ENCODE measurements around the gene TNFRSF6B.
A peak's percentile ranks its signal among the peaks of the same experiment; 100 is the strongest.

Gene TNFRSF6B

GRCh38 chr20:63735859-63736718, 39.6 kb downstream of the TNFRSF6B start, which contains the start of gene LIME1:
LIME1 (plus strand) TSS chr20:63736664; CDS start chr20:63737550, 886 bp downstream.
- DNase-seq (ENCODE audit: extremely low read depth in 1 of 2, low read depth in 1 of 2): peak; percentile 56 to 76

GRCh38 chr20:63736893-63737694, 40.6 kb downstream of the TNFRSF6B start:
- peak; percentile 41 to 43 for DNase-seq (ENCODE audit: extremely low read depth in 1 of 2, low read depth in 1 of 2)

- no peak for DNase-seq (ENCODE audit: extremely low read depth in 1 of 2, low read depth in 1 of 2)
Observed at GRCh38 chr20:63737695-63737944, 41.2 kb downstream of the TNFRSF6B start.

GRCh38 chr20:63737945-63738686, 41.7 kb downstream of the TNFRSF6B start:
- peak in 1 of 2 donors; percentile 19 for DNase-seq (ENCODE audit: extremely low read depth in 1 of 2, low read depth in 1 of 2)

- DNase-seq (ENCODE audit: extremely low read depth in 1 of 2, low read depth in 1 of 2): peak in 1 of 2 donors; percentile 15
Observed at GRCh38 chr20:63738687-63739129, 42.3 kb downstream of the TNFRSF6B start.

DNA sequence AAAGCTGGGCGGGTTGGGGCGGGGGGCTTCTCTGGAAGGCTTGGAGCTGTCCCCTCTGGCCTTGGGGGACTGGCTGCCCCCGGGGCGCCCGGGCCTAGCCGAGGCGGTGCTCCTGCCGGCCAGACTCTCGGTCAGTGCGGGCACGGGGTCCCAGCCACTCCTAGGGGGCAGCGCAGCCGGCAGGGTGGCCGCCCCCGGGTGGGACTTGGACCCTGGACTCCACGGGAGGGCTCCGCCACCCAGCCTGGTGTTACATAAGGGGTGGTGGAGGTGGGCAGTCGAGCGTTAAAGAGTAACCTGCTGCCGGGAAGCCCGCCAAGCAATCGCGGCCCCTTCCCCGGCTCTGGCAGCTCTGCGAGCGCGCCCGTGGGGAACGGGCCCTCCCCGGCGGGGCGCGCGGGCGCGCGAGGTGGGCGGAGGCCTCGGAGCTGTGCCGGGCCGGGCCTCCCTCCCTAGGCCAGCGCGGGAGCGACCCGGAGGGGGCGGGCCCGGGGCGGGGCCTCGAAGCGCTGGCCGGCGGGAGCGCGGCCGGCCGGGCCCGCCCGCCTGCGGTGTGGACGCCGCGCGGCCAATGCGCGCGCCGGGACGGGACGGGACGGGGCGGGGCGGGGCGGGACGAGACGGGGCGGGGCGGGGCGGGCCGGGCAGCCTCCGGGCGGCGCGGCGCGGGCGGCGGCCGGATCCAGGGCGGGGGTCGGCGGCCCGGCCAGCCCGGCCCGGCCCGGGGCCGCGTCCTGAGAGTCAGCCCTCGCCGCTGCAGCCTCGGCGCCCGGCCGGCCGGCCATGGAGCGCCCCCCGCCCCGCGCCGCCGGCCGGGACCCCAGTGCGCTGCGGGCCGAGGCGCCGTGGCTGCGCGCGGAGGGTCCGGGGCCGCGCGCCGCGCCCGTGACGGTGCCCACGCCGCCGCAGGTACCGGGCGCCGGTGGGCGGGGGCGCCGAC, 42.9 kb downstream of the TNFRSF6B start, which contains the start of gene SLC2A4RG:
Gene SLC2A4RG, plus strand, starts transcription at position 647 of the 940 bp plus-strand sequence. Its CDS starts 137 bp downstream, at position 784.
- peak in 1 of 2 donors; percentile 59 for DNase-seq (ENCODE audit: extremely low read depth in 1 of 2, low read depth in 1 of 2)

DNA sequence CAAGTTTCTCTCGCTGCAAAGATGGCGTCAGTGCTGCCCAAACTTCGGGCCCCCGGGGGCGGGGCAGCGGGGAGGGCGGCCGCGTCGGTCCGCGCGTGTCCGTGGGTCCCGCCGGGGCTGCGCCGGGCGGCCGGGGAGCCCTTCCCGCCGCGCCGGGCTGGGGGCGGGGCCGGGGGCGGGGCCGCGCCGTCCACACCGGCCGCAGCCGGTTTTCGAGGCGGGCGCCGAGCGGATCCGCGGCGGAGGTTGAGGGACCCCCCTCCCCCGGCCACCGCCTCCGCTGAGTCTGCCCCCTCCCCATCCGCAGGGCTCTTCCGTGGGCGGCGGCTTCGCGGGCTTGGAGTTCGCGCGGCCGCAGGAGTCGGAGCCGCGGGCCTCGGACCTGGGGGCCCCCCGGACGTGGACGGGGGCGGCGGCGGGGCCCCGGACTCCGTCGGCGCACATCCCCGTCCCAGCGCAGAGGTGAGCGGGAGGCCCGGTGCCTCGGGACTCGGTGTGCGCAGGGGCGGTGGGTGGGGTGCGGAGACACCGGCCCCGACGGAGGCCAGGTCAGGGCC, 43.7 kb downstream of the TNFRSF6B start:
- DNase-seq (ENCODE audit: extremely low read depth in 1 of 2, low read depth in 1 of 2): peak in 1 of 2 donors; percentile 33

- no peak for DNase-seq (ENCODE audit: extremely low read depth in 1 of 2, low read depth in 1 of 2)
Observed at GRCh38 chr20:63740627-63741353, 44.3 kb downstream of the TNFRSF6B start.

DNA sequence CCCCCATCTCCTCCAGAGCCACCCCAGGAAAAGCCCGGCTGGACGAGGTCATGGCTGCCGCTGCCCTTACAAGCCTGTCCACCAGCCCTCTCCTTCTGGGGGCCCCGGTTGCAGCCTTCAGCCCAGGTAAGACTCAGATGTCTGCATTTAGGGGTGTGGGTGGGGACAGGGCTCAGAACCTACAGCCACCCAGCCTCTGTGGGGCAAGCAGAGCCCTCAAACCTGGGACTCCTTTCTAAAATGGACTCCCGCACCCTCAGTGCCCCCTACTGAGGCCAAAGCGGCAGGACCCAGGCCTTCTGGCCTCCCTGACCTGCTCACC, 44.9 kb downstream of the TNFRSF6B start:
- no peak for DNase-seq (ENCODE audit: extremely low read depth in 1 of 2, low read depth in 1 of 2)

DNA sequence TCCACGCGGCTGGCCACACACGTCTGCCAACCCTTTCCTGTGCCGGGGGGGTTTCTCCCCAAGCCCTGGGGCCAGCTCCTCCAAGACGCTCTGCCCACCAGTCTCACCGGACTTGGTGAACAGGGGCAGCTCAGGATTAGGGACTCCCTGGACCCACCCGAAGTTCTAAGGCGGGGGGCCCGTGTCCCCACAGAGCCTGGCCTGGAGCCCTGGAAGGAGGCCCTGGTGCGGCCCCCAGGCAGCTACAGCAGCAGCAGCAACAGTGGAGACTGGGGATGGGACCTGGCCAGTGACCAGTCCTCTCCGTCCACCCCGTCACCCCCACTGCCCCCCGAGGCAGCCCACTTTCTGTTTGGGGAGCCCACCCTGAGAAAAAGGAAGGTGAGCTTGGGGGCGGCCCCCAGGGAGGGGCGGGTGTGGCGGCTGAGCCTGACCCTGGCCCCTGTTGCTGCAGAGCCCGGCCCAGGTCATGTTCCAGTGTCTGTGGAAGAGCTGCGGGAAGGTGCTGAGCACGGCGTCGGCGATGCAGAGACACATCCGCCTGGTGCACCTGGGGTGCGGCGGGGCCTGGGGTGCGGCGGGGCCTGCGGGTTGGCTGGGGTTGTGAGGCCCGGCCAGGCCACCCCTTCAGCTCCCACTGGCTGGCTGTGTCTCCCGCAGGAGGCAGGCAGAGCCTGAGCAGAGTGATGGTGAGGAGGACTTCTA, 45.4 kb downstream of the TNFRSF6B start:
- no peak for DNase-seq (ENCODE audit: extremely low read depth in 1 of 2, low read depth in 1 of 2)

- DNase-seq (ENCODE audit: extremely low read depth in 1 of 2, low read depth in 1 of 2): no peak
Observed at GRCh38 chr20:63742381-63743024, 46.1 kb downstream of the TNFRSF6B start.

GRCh38 chr20:63743210-63743970, 46.9 kb downstream of the TNFRSF6B start:
- DNase-seq (ENCODE audit: extremely low read depth in 1 of 2, low read depth in 1 of 2): no peak

DNA sequence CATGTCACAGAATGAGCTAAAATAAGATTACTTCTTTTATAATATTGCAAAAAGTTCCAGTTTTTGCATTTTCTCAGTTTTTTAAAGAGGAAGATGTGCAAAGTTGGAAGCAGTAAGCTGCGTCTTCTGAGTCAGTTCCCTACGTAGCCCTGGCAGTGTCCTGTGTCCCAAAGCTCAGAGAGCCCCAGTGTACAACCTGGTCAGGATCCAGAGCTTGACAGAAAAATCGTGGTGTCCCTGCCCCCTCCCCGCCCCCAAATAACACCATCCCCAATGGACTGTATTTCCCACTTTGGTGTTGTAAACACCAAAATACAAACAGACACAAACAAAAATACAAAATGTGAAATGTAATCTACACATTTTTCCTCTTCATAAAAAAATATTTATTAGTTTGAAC, 47.7 kb downstream of the TNFRSF6B start:
- DNase-seq (ENCODE audit: extremely low read depth in 1 of 2, low read depth in 1 of 2): no peak

- DNase-seq (ENCODE audit: extremely low read depth in 1 of 2, low read depth in 1 of 2): no peak
Observed at GRCh38 chr20:63744574-63745423, 48.3 kb downstream of the TNFRSF6B start.

DNA sequence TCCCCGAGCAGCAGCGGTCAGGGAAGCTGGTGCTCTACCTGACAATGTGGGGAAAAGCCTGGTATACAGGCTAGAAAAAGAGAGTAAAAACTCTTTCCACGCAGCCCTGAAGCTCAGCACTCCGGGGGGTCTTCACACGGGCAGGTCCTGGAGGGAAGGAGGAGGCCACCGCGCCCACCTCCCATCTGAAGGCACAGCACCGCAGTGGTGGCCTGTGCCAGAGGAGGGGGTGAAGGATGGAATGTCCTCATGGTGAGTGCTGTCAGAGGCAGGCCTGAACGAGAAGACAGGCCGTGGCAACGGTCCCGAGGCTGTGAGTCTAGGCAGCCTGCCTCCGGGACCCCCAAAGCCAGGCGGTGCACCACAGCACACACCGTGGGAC, 49.0 kb downstream of the TNFRSF6B start:
- no peak for DNase-seq (ENCODE audit: extremely low read depth in 1 of 2, low read depth in 1 of 2)

DNA sequence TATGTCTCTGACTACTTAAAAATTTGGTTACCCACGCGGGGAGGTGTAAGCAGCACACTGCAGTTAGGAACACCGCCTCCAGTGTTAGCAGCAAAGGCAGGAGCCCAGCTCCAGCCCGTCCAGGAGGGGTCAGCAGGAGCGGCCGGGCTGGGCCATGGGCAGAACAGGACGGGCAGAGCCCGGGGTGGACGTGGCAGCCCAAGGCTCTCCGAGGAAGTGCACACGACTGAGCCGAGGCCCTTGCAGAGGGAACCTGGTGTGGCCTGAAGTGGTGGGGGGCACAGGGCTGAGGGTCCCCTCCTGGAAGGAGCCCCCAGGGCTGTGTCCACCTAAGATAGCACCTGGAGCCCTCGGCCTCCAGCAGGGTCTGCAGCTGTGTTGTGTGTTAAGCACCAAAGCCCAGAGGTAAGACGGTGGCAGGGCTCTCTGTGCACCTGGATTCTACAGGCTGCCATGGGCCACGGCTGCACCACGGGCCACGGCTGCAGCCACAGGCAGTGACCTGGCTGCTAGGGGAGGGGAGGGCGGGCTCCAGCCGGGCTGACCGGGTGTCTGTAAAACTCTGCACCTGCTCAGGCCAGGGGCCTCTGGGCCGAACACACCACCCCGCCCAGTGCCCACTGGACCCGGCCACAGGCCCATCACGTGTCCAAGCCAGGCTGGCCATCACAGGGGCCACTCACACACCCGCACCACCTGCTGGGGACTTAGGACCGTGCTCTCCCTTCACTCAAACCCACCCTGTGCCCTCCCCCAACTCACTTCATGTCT, 49.7 kb downstream of the TNFRSF6B start:
- no peak for DNase-seq (ENCODE audit: extremely low read depth in 1 of 2, low read depth in 1 of 2)
